BE2C (cell line): ENCODE results near the gene CXCL8.

Experiments used
- DNase-seq: peaks from one replicate; pipeline ENCODE4 v3.0.0-alpha.2; 2020
- H3K27me3 ChIP-seq: fragments of 250-450 bp; sonication (Bioruptor Pico); 2 replicates; pipeline ENCODE4 v1.5.1; 2020; ENCODE audit warnings: mild to moderate bottlenecking
- H3K36me3 ChIP-seq: fragments of 250-450 bp; sonication (Bioruptor Pico); 2 replicates; pipeline ENCODE4 v1.5.1; 2020; ENCODE audit warnings: mild to moderate bottlenecking
- H3K4me1 ChIP-seq: fragments of 250-450 bp; sonication (Bioruptor Pico); 2 replicates; pipeline ENCODE4 v1.5.1; 2020
- H3K4me3 ChIP-seq: 2 replicates; pipeline ENCODE4 v1.5.1; 2011; ENCODE audit warnings: low read depth, low read length
- H3K9me3 ChIP-seq: fragments of 250-450 bp; sonication (Bioruptor Pico); 2 replicates; pipeline ENCODE4 v1.5.1; 2020
- TF ChIP-seq, protein P1 (sequence below): IDR thresholded peaks from 2 replicates; pipeline ENCODE4 v1.5.1; 2012; ENCODE audit warnings: mild to moderate bottlenecking, low read depth, low read length

Gene CXCL8

DNA sequence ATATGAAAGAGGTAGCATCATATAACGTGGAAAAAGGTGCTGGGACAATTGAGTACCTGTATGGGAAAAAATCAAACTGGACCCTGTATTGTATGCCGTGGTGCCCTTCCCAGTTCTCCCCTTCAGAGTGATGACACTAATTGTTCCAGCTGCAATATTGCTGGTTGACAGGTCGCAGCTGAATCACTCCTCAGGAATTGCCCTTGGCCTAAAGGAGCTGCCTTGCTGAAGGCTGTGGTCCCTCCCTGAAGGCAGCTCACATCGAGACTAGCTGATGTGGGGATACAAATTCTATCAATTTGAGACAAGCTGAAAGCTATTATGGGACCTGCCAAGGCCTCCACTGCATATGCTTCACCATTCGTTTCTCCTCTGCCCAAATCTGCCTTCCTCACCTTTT is 39.3 kb upstream of the CXCL8 start:
- Histone ChIP-seq H3K27me3 (no peaks in the 10 kb centered on the region), H3K4me1 (no peaks in the 10 kb centered on the region), H3K4me3 (no peak overlapping the region), H3K9me3 (no peaks in the 10 kb centered on the region), H3K36me3 (no peaks in the 10 kb centered on the region)
- TF ChIP-seq, protein P1, sequence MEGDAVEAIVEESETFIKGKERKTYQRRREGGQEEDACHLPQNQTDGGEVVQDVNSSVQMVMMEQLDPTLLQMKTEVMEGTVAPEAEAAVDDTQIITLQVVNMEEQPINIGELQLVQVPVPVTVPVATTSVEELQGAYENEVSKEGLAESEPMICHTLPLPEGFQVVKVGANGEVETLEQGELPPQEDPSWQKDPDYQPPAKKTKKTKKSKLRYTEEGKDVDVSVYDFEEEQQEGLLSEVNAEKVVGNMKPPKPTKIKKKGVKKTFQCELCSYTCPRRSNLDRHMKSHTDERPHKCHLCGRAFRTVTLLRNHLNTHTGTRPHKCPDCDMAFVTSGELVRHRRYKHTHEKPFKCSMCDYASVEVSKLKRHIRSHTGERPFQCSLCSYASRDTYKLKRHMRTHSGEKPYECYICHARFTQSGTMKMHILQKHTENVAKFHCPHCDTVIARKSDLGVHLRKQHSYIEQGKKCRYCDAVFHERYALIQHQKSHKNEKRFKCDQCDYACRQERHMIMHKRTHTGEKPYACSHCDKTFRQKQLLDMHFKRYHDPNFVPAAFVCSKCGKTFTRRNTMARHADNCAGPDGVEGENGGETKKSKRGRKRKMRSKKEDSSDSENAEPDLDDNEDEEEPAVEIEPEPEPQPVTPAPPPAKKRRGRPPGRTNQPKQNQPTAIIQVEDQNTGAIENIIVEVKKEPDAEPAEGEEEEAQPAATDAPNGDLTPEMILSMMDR = no peak
- no peak for DNase-seq

DNA sequence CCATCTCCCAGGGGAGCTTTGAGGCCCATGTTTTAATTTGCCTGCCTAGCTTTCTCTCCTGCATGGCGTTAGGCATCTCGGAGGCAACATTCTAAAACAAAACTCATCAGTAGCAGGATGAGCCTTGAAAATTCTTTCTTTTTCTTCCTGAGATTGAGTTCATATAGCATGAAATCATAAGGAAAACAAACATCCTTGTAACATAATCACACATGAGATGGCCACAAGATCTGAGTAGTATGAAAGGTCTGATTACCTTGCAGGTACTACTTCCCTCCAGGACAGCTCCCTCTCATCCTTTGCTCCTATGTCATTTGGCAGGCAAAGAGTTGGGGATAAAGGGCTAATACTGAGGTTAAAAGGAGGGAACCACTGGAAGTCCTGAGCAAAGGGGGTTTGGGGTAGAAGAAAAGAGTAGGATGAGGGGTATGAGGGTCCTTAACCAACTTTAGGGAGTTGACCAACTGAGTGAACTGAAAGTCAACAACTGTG is 37.5 kb upstream of the CXCL8 start:
- DNase-seq = no peak
- Histone ChIP-seq H3K9me3 (no peaks in the 10 kb centered on the region), H3K36me3 (no peaks in the 10 kb centered on the region), H3K4me3 (no peak overlapping the region), H3K4me1 (no peaks in the 10 kb centered on the region), H3K27me3 (no peaks in the 10 kb centered on the region)
- TF ChIP-seq, protein P1 = no peak

DNA sequence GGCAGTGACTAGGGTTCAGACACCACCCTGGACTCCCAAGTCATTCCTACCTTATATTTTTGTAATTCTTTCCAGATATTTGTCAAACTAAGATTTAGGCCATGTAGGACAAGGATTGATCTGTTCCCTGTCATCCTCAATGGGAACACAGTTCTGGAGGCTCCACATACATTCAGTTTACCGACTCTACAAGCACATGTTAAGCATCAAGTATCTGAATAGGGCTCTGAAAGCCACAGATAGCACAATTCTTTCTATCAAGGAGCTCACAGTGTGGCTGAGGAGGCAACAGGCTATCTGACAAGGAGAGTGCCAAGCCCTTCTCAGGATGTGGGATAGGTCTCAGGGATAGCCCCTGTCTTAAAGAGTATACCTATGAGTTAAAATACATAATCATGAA is 37.0 kb upstream of the CXCL8 start:
- no peak for DNase-seq
- Histone ChIP-seq H3K4me1 (no peaks in the 10 kb centered on the region), H3K9me3 (no peaks in the 10 kb centered on the region), H3K4me3 (no peak overlapping the region), H3K36me3 (no peaks in the 10 kb centered on the region), H3K27me3 (no peaks in the 10 kb centered on the region)
- TF ChIP-seq, protein P1 = no peak

DNA sequence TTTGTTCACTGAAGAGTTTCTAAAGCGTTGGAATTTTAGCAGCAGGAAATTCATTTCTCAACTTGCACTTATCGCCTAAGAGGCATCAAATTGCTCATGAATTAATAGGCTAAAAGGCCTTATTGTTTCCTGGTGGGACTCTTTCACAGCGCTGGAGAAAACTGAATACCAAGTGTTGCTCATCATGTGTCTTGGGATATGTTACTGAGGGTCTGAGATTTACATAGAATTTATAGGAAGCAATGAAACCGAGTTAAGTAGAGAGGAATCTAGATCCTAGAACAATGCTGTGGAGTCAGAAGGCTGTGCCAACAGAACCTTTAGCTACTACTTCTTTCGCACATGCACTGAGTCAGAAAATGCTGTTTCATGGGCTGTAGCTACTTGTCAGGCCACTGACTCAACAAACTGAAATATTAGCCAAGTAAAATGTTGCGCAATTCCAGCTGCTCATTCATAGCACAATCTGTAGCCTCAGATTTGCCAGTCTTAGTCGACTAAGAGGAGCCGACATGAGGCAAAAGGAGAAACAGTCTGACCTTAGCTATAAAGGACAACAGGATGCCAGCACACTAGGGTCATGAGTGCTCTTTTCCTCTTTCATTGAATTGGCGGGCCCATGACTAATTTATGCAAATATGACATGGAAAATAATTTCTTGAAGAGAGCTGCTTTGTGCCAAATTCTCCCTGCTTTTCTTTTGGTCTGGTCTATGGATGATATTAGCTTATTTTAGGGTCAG is 35.9 kb upstream of the CXCL8 start:
- Histone ChIP-seq H3K27me3 (no peaks in the 10 kb centered on the region), H3K9me3 (no peaks in the 10 kb centered on the region), H3K4me1 (no peaks in the 10 kb centered on the region), H3K4me3 (no peak overlapping the region), H3K36me3 (no peaks in the 10 kb centered on the region)
- TF ChIP-seq, protein P1 = no peak
- no peak for DNase-seq

DNA sequence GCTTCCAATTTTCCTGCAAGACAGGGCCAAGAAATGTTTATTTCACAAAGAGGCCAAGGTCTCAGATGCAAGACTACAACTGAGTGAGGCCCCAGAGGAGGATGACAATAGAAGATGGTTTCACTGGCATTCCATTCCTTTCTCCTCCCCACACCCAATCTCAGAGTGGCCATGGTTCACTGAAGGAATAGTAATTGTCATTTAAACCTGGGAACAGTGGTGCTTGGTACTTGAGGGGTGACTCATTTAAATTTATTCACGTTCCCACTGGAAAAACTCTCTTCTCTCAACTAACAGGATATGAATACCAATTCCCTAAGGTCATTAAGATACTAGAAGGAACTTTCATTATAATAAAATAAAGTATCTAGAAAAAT is 35.3 kb upstream of the CXCL8 start:
- Histone ChIP-seq H3K27me3 (no peaks in the 10 kb centered on the region), H3K36me3 (no peaks in the 10 kb centered on the region), H3K9me3 (no peaks in the 10 kb centered on the region), H3K4me3 (no peak overlapping the region), H3K4me1 (no peaks in the 10 kb centered on the region)
- DNase-seq = no peak
- TF ChIP-seq, protein P1 = no peak

DNA sequence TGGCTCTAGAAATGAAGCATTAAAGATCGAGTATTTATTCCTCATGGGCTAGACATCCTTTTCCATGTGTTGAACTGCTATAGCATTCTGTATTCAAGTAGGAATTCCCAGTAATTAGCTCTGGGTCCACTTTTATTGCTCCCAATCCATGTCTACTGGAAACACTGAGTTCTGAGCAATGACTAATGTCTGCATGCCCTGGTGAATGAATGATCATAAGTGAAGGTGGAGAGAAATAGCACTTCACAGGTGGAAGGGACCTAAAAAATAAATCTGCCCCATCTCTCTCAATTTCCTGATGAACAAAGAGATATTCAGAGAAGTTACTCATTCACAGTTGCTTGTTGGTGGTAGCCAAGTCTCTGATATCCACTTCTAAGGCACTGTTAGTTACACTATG is 34.6 kb upstream of the CXCL8 start:
- Histone ChIP-seq H3K9me3 (no peaks in the 10 kb centered on the region), H3K27me3 (no peaks in the 10 kb centered on the region), H3K36me3 (no peaks in the 10 kb centered on the region), H3K4me1 (no peaks in the 10 kb centered on the region), H3K4me3 (no peak overlapping the region)
- no peak for DNase-seq
- TF ChIP-seq, protein P1 = no peak
